ENCODE measurements around the gene ZNF341.
"Not testable (repeated sequence)": the region's sequence is repeated elsewhere in the genome, so short reads cannot be mapped to it uniquely, and the experiment has no call there.

The ZNF341 gene

GRCh38 chr20:33767777-33768138 is 36.0 kb downstream of the ZNF341 start:
- no peak for DNase-seq (ENCODE audit: low read depth in 2 of 2)

DNA sequence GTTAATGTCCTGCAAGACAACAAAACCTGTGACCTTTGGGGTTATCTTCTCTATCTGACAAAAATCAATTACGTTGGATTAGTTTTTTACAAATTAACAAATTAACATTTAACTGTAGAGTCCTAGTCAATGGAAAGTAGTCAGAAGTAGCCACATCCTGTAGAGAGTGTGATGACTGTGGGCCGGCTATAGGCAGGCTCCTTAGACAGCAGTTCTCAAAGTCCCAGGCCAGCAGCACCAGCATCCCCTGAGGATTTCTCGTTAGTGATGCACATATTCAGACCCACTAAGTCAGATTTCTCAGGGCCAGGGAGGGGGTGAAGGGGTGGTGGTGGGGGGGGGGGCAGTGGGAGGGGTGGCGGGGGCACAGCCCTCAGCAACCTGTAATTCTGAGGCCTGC is 37.2 kb downstream of the ZNF341 start:
- DNase-seq (ENCODE audit: low read depth in 2 of 2), result no peak

DNA sequence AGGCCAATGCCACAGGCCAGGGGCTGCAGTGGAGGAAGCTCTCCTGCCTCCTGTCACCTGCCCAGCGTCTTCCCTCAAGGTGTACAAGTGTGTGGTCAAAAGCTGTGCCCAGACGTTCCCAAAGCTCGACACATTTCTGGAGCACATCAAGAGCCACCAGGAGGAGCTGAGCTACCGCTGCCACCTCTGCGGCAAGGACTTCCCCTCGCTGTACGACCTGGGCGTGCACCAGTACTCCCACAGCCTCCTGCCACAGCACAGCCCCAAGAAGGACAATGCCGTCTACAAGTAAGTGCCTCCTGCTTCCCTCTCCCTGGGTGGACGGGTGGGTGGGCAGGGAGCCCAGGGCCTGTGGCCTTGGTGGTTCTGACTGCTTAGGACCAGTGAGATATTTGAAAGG is 38.2 kb downstream of the ZNF341 start:
- no peak for DNase-seq (ENCODE audit: low read depth in 2 of 2)

DNA sequence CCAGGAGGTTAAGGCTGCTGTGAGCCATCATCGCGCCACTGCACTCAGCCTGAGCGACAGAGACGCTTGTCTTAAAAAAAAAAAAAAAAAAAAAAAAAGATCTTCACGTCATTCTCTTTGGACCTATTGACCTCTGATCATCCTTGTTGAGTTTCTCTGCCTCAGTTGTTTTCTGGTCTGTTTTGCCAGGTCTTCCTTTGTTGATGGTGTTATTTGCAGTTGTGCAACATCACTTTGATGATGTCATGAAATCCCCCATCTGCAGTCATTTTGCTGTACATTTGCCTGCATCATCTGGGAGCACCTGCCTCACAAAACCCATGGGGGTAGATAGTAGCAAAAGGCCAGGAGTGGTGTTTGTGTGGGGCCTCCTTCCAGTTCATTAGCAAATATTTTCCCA is 40.1 kb downstream of the ZNF341 start:
- no peak for DNase-seq (ENCODE audit: low read depth in 2 of 2)

GRCh38 chr20:33772439-33772838 is 40.6 kb downstream of the ZNF341 start:
- DNase-seq (ENCODE audit: low read depth in 2 of 2), result no peak

DNA sequence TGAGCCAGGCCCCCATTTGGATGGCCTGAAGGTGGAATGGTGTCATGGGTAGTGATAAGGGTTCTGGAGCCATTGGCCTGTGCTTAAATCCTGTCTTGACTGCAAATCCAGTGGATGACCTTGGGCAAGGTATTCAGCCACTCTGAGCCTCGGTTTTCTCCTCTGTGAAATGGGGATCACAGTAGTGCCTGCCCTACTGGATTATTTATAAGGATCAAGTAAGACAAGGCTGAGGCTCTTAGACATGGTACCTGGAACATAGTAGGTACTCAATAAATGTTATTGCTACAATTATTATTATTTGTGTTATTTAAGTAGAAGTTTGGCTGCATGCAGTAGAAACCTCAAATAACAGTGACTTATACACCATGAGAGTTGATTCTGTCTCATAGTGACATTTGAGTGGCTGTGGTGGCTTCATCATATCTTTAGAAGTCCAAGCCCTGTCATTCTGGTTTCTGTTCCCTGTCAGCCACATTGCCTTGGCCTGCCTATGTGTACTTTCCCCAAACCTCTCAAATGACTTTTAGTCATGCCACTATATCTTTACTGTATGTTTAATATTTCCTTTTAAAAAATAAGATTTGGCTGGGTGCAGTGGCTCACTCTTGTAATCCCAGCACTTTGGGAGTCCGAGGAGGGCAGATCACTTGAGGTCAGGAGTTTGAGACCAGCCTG is 41.8 kb downstream of the ZNF341 start:
- no peak for DNase-seq (ENCODE audit: low read depth in 2 of 2)

DNA sequence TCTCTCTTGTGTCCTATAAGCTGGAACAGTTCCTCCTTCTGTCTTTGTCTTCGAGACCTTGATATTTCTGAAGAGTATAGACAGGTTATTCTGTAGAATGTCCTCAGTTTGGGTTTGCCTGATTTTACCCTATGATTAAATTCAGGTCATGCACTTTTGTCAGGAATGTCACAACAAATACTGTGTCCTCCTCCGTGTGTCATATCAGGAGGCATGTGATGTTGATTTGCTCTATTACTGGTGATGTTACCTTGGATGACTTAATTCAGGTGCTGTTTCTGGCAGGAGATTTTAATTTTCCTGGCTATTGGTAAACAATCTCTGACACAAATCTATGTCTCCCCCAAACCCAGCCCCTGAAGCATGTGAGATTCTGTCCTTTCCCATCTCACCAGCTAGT is 46.0 kb downstream of the ZNF341 start:
- no peak for DNase-seq (ENCODE audit: low read depth in 2 of 2)

DNA sequence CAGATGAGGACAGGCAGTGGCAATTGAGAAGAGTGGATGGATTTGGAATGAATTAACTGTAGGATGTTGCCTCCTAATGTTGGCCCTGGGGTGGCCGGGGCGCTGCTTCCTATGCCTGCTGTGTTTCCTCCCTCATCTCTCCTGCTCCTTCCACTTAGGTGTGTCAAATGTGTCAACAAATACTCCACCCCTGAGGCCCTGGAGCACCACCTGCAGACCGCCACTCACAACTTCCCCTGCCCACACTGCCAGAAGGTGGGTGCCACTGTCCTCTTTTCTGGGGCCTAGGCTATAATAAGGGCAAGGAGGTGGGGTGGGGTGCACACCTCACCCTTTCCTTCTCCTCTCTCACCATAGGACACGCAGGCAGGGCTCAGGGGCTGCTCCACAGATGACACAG is 49.3 kb downstream of the ZNF341 start:
- no peak for DNase-seq (ENCODE audit: low read depth in 2 of 2)

DNA sequence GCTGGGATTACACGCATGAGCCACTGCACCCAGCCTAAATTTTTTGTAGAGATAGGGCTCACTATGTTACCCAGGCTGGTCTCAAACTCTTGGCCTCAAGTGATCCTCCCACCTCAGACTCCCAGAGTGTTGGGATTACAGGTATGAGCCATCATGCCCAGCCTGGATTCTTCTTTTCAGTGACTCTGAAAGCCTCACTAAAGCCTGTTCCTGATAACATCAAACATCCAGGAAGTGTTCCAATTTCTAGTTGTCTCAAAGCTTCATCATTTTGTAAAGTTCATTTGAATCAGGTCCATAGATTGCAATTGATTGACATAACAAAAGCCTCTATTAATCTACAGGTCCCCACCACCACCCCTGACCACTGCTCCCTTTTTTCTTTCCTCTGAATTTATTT is 50.1 kb downstream of the ZNF341 start:
- DNase-seq (ENCODE audit: low read depth in 2 of 2), result no peak

GRCh38 chr20:33783256-33783655 is 51.5 kb downstream of the ZNF341 start:
- DNase-seq (ENCODE audit: low read depth in 2 of 2), result no peak

DNA sequence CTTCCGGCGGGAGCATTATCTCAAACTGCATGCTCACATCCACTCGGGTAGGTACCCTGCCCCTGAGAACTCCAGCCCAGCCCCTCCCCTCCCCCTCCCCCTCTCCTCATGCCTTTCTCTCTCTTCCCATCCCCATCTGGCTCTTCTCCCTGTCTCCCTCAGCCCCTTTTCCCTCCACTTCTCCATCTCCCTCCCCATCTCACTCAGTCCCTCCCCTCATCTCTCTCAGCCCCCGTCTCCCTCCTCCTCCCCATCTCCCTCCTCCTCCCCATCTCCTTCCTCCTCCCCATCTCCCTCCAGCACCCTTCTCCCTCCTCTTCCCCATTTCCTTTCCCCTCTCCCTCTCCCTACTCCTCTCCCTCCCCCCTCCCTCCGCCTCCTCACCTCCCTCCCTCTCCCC is 52.0 kb downstream of the ZNF341 start:
- DNase-seq (ENCODE audit: low read depth in 2 of 2), result no peak

DNA sequence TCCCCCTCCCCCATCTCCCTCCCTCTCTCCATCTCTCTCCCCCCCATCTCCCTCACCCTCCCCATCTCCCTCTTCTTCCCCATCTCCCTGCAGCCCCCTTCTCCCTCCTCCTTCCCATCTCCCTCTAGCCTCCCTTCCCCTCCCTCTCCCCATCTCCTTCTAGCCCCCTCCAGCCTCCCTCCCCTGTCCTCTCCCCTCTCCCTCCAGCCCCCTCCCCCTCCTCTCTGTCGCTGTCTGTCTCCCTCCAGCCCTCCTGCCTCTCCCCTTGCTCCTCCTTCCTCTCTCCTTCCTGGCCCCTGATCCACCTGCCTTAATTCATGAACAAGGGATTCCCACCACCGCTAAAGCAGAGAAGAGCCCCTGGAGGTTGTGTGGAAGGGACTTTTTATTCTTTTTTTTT is 52.4 kb downstream of the ZNF341 start:
- DNase-seq (ENCODE audit: low read depth in 2 of 2), result no peak

DNA sequence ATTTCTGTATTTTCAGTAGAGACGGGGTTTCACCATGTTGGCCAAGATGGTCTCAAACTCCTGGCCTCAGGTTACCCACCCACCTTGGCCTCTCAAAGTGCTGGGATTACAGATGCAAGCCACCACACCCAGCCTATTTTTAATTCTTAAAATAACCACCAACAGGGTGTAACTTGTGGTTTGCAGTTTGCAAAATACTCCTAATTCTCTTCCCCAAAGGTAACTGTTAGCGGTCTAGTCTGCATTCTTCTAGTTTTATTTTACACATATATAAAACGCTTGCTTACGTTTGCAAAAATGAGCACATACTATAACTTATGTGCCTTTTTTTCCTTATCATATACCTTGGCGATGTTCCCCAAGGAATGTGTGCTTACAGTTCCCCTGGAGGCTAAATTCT is 53.7 kb downstream of the ZNF341 start:
- no peak for DNase-seq (ENCODE audit: low read depth in 2 of 2)

- no peak for DNase-seq (ENCODE audit: low read depth in 2 of 2)
Measured at GRCh38 chr20:33787253-33787891, 55.6 kb downstream of the ZNF341 start.

DNA sequence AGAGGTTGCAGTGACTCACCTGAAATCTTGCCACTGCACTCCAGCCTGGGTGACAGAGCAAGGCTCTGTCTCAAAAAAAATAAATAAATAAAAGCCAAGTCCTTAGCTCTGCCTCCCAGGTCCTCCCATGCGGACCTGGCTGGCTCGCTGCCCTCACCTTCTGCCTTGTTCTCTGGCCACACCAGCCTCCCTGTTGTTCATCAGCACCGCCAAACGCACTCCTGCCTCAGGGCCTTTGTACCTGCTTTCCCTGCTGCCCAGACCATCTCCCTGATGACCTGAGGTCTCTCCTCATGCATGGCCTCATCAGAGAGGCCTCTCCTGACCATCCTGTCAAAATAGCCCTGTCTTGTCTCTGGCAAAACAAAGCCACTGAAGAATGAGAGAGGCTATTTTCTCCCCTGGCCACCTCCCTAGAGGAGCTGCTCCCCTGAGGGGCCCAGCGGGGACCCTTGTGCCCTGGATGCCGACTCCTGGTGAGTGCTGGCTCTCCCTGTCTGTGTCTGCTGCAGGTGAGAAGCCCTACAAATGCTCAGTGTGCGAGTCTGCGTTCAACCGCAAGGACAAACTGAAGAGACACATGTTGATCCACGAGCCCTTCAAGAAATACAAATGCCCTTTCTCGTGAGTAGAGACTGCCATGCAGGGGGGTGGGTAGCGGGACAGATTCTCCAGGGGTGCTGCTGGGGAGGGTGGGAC is 56.7 kb downstream of the ZNF341 start:
- DNase-seq (ENCODE audit: low read depth in 2 of 2), result no peak

DNA sequence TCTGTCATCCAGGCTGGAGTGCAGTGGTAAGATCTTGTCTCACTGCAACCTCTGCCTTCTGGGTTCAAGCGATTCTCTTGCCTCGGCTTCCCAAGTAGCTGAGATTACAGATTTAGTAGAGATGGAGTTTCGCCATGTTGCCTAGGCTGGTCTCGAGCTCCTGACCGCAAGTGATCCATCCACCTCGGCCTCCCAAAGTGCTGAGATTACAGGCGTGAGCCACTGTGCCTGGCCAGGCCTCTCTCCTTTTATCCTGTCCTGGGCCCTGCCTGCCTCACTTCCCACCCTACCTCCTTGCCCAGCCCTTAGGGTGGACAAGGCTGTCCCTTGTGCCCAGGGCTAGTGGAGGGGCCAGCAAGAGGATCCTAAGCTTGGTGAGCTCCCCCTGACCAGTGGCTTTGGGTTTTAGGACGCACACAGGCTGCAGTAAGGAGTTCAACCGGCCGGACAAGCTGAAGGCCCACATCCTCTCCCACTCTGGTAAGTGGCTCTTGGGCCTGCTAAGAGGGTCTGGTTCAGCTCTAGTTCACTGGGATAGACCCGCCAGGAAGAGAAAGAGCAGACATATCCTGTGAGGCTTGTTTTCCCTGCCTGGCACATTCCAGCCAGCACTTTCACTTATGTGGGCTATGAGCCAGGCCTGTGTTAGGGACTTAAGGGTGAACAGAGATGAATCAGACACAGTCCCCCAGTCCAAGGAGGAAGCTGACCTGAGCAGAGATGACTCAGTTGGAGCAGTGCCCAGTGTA is 57.5 kb downstream of the ZNF341 start:
- no peak for DNase-seq (ENCODE audit: low read depth in 2 of 2)

GRCh38 chr20:33789858-33790182 is 58.0 kb downstream of the ZNF341 start:
- DNase-seq (ENCODE audit: low read depth in 2 of 2), result no peak

GRCh38 chr20:33790566-33790965 is 58.8 kb downstream of the ZNF341 start:
- no peak for DNase-seq (ENCODE audit: low read depth in 2 of 2)

- DNase-seq (ENCODE audit: low read depth in 2 of 2), result no peak
Measured at GRCh38 chr20:33791021-33791420, 59.2 kb downstream of the ZNF341 start.

GRCh38 chr20:33791540-33791939 is 59.7 kb downstream of the ZNF341 start:
- no peak for DNase-seq (ENCODE audit: low read depth in 2 of 2)

DNA sequence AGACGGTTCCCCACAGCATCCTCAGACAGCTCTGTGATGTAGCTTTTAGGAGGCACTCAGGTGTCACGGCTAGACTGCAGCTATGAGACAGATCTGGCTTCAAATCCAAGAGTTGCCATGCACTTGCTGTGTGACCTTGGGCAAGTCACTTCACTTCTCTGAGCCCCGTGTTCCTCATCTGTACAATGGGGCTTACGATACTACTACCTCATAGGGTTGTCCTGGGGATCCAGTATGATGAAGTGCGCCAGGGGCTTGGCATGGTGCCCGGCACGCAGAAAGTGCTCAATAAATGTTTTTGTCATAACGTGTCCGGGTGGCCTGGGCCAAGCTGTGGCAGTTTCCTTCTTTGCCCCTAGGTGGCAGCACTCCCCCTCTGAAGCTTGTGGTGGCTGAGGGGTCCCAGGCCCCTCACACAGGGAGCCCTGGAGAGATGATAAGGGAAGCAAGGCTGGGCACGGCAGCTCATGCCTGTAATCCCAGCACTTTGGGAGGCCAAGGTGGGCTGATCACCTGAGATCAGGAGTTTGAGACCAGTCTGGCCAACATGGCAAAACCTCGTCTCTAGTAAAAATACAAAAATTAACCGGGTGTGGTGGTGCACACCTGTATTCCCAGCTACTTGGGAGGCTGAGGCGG is 60.3 kb downstream of the ZNF341 start:
- peak in 1 of 2 donors; percentile 14 for DNase-seq (ENCODE audit: low read depth in 2 of 2)

- DNase-seq (ENCODE audit: low read depth in 2 of 2), result not testable (repeated sequence)
Measured at GRCh38 chr20:33792598-33792989, 60.8 kb downstream of the ZNF341 start.
